B cell (primary cell): ENCODE measurements around the gene IL3RA. TPM values are rescaled to one million over a fixed set of nuclear protein-coding genes. Genes with fewer than 3 reads are reported as not detected.
"Not testable (repeated sequence)": the region's sequence is repeated elsewhere in the genome, so short reads cannot be mapped to it uniquely, and the experiment has no call there.

Experiments
- ATAC-seq: fragments of 200-7000 bp; cut with Tn5 transposase; one replicate; pipeline ENCODE4 v1.10.0; 2021; ENCODE audit warnings: low read depth, mild to moderate bottlenecking, moderate number of reproducible peaks, moderate library complexity
- CTCF ChIA-PET: fragments of 350-600 bp; sonication (Branson Sonifier 250); formaldehyde crosslinking; loops from one replicate; lab custom pipeline; 2021; ENCODE audit warnings: antibody characterized with exemption, inconsistent platforms; lab: Charles Lee
- POLR2A ChIA-PET: fragments of 350-600 bp; sonication (Branson Sonifier 250); formaldehyde crosslinking; loops from one replicate; lab custom pipeline; 2021; ENCODE audit warnings: antibody characterized with exemption; lab: Charles Lee
- DNase-seq: peaks from one replicate; pipeline ENCODE4 v3.0.0; 2013
- H2AFZ ChIP-seq: 2 replicates; pipeline ENCODE4 v1.6.1; 2012; ENCODE audit warnings: mild to moderate bottlenecking, low read depth, low read length; ENCODE audit not compliant: insufficient read depth, poor library complexity, severe bottlenecking
- H3K27ac ChIP-seq, 2 donors: 1 replicate in 1 of 2; 2 replicates in 1 of 2; pipeline ENCODE4 v1.5.1; 2012 to 2013; ENCODE audit warnings: low read length in 2 of 2, mild to moderate bottlenecking in 2 of 2, moderate library complexity in 1 of 2
- H3K27me3 ChIP-seq, 4 experiments: fragments of 200-600 bp in 1 of 4; sonication (generic) in 1 of 4; replicated peaks in 1 of 4; 1 replicate in 2 of 4; 2 replicates in 2 of 4; pipeline versions ENCODE4 v1.6.1 to v1.7.0; 2013 to 2016; ENCODE audit warnings: low read length in 3 of 4, mild to moderate bottlenecking in 2 of 4, mixed read lengths in 1 of 4, moderate library complexity in 1 of 4; ENCODE audit not compliant: insufficient read depth in 4 of 4, control insufficient read depth in 3 of 4; ENCODE audit errors: control extremely low read depth in 1 of 4
- H3K36me3 ChIP-seq, 2 experiments: replicated peaks in 1 of 2; 1 replicate in 1 of 2; 2 replicates in 1 of 2; pipeline versions ENCODE4 v1.6.1 to v1.7.1; 2013; ENCODE audit warnings: low read length in 1 of 2; ENCODE audit not compliant: insufficient read depth in 2 of 2, control insufficient read depth in 1 of 2; ENCODE audit errors: control extremely low read depth in 1 of 2, extremely low read depth in 1 of 2
- H3K4me1 ChIP-seq, 2 donors: fragments of 200-600 bp in 1 of 2; sonication (generic) in 1 of 2; 1 replicate in 1 of 2; 2 replicates in 1 of 2; pipeline versions ENCODE4 v1.5.1 to v1.6.1; 2013 to 2017; ENCODE audit warnings: low read length in 2 of 2; ENCODE audit not compliant: control insufficient read depth in 2 of 2, insufficient read depth in 2 of 2
- H3K4me2 ChIP-seq: replicated peaks from 2 replicates; pipeline ENCODE3; 2012; ENCODE audit warnings: mild to moderate bottlenecking, low read depth, low read length; ENCODE audit not compliant: poor library complexity, severe bottlenecking
- H3K4me3 ChIP-seq, 5 experiments: fragments of 200-600 bp in 1 of 5; sonication (generic) in 1 of 5; 1 replicate in 3 of 5; 2 replicates in 2 of 5; pipeline versions ENCODE4 v1.5.1 to v1.7.0; 2011 to 2016; ENCODE audit warnings: low read length in 4 of 5, mild to moderate bottlenecking in 4 of 5, low read depth in 2 of 5, control low read depth in 1 of 5, moderate library complexity in 1 of 5; ENCODE audit not compliant: insufficient read depth in 1 of 5; ENCODE audit errors: control extremely low read depth in 1 of 5, extremely low read depth in 1 of 5
- H3K79me2 ChIP-seq: fragments of 200-600 bp; sonication (generic); one replicate; pipeline ENCODE4 v1.6.0; 2016; ENCODE audit warnings: low read length; ENCODE audit not compliant: control insufficient read depth, insufficient read depth
- H3K9ac ChIP-seq: fragments of 200-600 bp; sonication (generic); 2 replicates; pipeline ENCODE4 v1.6.1; 2017; ENCODE audit warnings: mild to moderate bottlenecking, low read length, moderate library complexity
- H3K9me3 ChIP-seq, 3 donors: one replicate each; pipeline versions ENCODE4 v1.6.1 to v1.7.1; 2013; ENCODE audit warnings: low read length in 2 of 3; ENCODE audit not compliant: control insufficient read depth in 2 of 3, insufficient read depth in 1 of 3; ENCODE audit errors: control extremely low read depth in 1 of 3
- H4K20me1 ChIP-seq: 2 replicates; pipeline ENCODE4 v1.6.0; 2012; ENCODE audit warnings: mild to moderate bottlenecking, low read length; ENCODE audit not compliant: insufficient read depth, control insufficient read depth, poor library complexity, severe bottlenecking
- H3K27ac Mint-ChIP-seq: one replicate; pipeline ENCODE4 v1.8.0; 2021; ENCODE audit warnings: mixed read lengths
- H3K27me3 Mint-ChIP-seq: one replicate; pipeline ENCODE4 v1.8.0; 2021; ENCODE audit warnings: mixed read lengths
- H3K4me1 Mint-ChIP-seq: one replicate; pipeline ENCODE4 v1.8.0; 2021; ENCODE audit warnings: mixed read lengths
- H3K4me3 Mint-ChIP-seq: one replicate; pipeline ENCODE4 v1.8.0; 2021; ENCODE audit warnings: mixed read lengths
- H3K9me3 Mint-ChIP-seq: one replicate; pipeline ENCODE4 v1.8.0; 2022; ENCODE audit warnings: mixed read lengths; ENCODE audit not compliant: insufficient read depth
- WGBS: methylation state at CpG from one replicate; pipeline ENCODE4 v1.1.5; 2013; ENCODE audit warnings: missing lambda C conversion rate; ENCODE audit not compliant: insufficient coverage; 5-methylcytosine and 5-hydroxymethylcytosine counted together
- intact Hi-C: fragments of 100-400 bp; cut with micrococcal nuclease; formaldehyde crosslinking; loops from one replicate; pipeline ENCODE4 v1.10.0; 2022
- polyA plus RNA-seq: library from polyadenylated mRNA; depleted of rRNA; stranded (reverse); fragments of >200 nt; gene quantifications from 2 replicates; pipeline ENCODE4 v1.2.3, GENCODE V29; 2012
- total RNA-seq, 2 donors: library from RNA; stranded (reverse); fragments of 120-200 nt in 1 of 2; gene quantifications; 1 replicate in 1 of 2; 2 replicates in 1 of 2; pipeline versions ENCODE4 v1.2.3 to v1.2.4, GENCODE V29; 2013 to 2022
- TF ChIP-seq, protein P1 (sequence below): fragments of 200-600 bp; IDR thresholded peaks from one replicate; pipeline ENCODE4 v1.8.0; 2022; ENCODE audit warnings: antibody characterized with exemption, mild to moderate bottlenecking

IL3RA gene
- total and polyA plus RNA-seq, 2 donors (not counting 1 experiment from before 2014, with no cell fraction given): 1.6 to 31.6 TPM

GRCh38 chrX:1425381-1425780 is 88.8 kb downstream of the IL3RA start:
- no peak overlapping the region for H3K27ac Mint-ChIP-seq
- Histone ChIP-seq H3K9me3 (peaks cover 0 to 28% (median 16%) of the 10 kb centered on the region in 3 donors), H3K79me2 (no peaks in the 10 kb centered on the region), H3K27me3 (no peaks in the 10 kb centered on the region), H3K36me3 (peaks cover 4 to 38% of the 10 kb centered on the region in 2 experiments), H2AFZ (no peak overlapping the region), H4K20me1 (no peaks in the 10 kb centered on the region), H3K9ac (no peak overlapping the region), H3K27ac (no peak overlapping the region), H3K4me2 (no peak overlapping the region), H3K4me3 (no peak overlapping the region), H3K4me1 (no peaks in the 10 kb centered on the region)
- WGBS: 92% methylated on average over 8 of the region's 10 CpGs
- DNase-seq: no peak
- POLR2A ChIA-PET: no interaction called here
- CTCF ChIA-PET: no interaction called here
- no peaks in the 10 kb centered on the region for H3K4me1 Mint-ChIP-seq
- no peak for ATAC-seq
- H3K27me3 Mint-ChIP-seq: no peaks in the 10 kb centered on the region
- TF ChIP-seq, protein P1, sequence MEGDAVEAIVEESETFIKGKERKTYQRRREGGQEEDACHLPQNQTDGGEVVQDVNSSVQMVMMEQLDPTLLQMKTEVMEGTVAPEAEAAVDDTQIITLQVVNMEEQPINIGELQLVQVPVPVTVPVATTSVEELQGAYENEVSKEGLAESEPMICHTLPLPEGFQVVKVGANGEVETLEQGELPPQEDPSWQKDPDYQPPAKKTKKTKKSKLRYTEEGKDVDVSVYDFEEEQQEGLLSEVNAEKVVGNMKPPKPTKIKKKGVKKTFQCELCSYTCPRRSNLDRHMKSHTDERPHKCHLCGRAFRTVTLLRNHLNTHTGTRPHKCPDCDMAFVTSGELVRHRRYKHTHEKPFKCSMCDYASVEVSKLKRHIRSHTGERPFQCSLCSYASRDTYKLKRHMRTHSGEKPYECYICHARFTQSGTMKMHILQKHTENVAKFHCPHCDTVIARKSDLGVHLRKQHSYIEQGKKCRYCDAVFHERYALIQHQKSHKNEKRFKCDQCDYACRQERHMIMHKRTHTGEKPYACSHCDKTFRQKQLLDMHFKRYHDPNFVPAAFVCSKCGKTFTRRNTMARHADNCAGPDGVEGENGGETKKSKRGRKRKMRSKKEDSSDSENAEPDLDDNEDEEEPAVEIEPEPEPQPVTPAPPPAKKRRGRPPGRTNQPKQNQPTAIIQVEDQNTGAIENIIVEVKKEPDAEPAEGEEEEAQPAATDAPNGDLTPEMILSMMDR: no peak
- intact Hi-C loops: no loop called here
- H3K9me3 Mint-ChIP-seq: peaks cover 6% of the 10 kb centered on the region
- no peak overlapping the region for H3K4me3 Mint-ChIP-seq

GRCh38 chrX:1426321-1426720 is 89.7 kb downstream of the IL3RA start:
- ATAC-seq, intact Hi-C loops, CTCF ChIA-PET, H3K9me3 Mint-ChIP-seq, H4K20me1 ChIP-seq, DNase-seq, H3K27me3 Mint-ChIP-seq, H3K27me3 ChIP-seq, H3K27ac Mint-ChIP-seq, H3K79me2 ChIP-seq, H3K9ac ChIP-seq, H3K4me1 ChIP-seq, H3K4me3 Mint-ChIP-seq, POLR2A ChIA-PET, H3K4me3 ChIP-seq, H3K4me2 ChIP-seq, H2AFZ ChIP-seq, H3K4me1 Mint-ChIP-seq, H3K27ac ChIP-seq: not testable (repeated sequence)
- WGBS: 95% methylated on average over 15 of the region's 16 CpGs
- Histone ChIP-seq H3K9me3 (peaks cover 0 to 24% (median 16%) of the 10 kb centered on the region in 3 donors), H3K36me3 (peaks cover 3 to 37% of the 10 kb centered on the region in 2 experiments)
